ENCODE measurements around the gene OR1M1. TPM values are rescaled to one million over a fixed set of nuclear protein-coding genes. Genes with fewer than 3 reads are reported as not detected.
"Not testable (repeated sequence)": the region's sequence is repeated elsewhere in the genome, so short reads cannot be mapped to it uniquely, and the experiment has no call there.

OR1M1 gene
- total RNA-seq, 1 donor from 2014 or later, result not detected

DNA sequence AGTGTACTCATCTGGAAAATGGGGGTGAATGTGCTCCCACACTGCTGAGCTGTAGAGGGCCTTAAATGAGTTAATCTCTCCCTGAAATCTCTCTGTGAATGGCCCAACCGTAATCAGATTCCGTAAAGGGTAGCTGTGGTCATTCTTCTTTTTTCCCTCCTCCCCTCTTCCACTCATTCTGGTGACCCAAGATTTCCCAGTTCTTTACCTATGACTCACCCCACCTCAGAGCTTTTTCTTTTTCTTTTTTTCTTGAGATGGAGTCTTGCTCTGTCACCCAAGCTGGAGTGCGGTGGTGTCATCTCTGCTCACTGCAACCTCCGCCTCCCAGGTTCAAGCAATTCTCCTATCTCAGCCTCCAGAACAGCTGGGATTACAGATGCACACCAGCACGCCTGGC, 43.3 kb upstream of the OR1M1 start:
- H3K4me3 Mint-ChIP-seq (ENCODE audit: unreplicated experiment), result no peak overlapping the region
- DNase-seq (ENCODE audit: extremely low spot score, unreplicated experiment), result no peak
- no peaks in the 10 kb centered on the region for H3K36me3 Mint-ChIP-seq (ENCODE audit: unreplicated experiment)
- no peaks in the 10 kb centered on the region for H3K27me3 Mint-ChIP-seq (ENCODE audit: unreplicated experiment)
- H3K9me3 Mint-ChIP-seq (ENCODE audit: unreplicated experiment), result peaks cover 15% of the 10 kb centered on the region
- H3K4me1 Mint-ChIP-seq (ENCODE audit: unreplicated experiment), result no peaks in the 10 kb centered on the region
- no peak overlapping the region for H3K27ac Mint-ChIP-seq (ENCODE audit: unreplicated experiment)
- TF ChIP-seq, protein P1, sequence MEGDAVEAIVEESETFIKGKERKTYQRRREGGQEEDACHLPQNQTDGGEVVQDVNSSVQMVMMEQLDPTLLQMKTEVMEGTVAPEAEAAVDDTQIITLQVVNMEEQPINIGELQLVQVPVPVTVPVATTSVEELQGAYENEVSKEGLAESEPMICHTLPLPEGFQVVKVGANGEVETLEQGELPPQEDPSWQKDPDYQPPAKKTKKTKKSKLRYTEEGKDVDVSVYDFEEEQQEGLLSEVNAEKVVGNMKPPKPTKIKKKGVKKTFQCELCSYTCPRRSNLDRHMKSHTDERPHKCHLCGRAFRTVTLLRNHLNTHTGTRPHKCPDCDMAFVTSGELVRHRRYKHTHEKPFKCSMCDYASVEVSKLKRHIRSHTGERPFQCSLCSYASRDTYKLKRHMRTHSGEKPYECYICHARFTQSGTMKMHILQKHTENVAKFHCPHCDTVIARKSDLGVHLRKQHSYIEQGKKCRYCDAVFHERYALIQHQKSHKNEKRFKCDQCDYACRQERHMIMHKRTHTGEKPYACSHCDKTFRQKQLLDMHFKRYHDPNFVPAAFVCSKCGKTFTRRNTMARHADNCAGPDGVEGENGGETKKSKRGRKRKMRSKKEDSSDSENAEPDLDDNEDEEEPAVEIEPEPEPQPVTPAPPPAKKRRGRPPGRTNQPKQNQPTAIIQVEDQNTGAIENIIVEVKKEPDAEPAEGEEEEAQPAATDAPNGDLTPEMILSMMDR (IDR thresholded peaks at IDR 0.05), result no peak

DNA sequence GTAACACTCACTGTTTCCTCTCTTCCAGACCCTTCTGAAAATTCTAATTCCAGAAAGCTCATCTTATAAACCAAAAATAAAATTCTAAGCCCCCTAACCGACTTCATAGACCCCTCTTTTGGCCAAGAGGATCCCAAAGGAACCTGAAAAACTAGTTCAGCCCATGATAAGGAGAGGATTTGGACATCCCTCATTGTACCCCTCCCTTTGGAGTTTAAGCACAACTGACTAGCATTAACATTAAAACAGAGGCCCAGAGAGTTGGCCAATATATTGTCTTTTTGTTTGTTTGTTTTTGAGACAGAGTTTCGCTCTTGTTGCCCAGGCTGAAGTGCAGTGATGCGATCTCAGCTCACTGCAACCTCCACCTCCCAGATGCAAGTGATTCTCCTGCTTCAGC, 42.4 kb upstream of the OR1M1 start:
- peaks cover 15% of the 10 kb centered on the region for H3K9me3 Mint-ChIP-seq (ENCODE audit: unreplicated experiment)
- no peak for DNase-seq (ENCODE audit: extremely low spot score, unreplicated experiment)
- no peak overlapping the region for H3K27ac Mint-ChIP-seq (ENCODE audit: unreplicated experiment)
- H3K4me3 Mint-ChIP-seq (ENCODE audit: unreplicated experiment), result no peak overlapping the region
- H3K27me3 Mint-ChIP-seq (ENCODE audit: unreplicated experiment), result no peaks in the 10 kb centered on the region
- H3K4me1 Mint-ChIP-seq (ENCODE audit: unreplicated experiment), result no peaks in the 10 kb centered on the region
- TF ChIP-seq, protein P1 (IDR thresholded peaks at IDR 0.05), result no peak
- H3K36me3 Mint-ChIP-seq (ENCODE audit: unreplicated experiment), result no peaks in the 10 kb centered on the region

DNA sequence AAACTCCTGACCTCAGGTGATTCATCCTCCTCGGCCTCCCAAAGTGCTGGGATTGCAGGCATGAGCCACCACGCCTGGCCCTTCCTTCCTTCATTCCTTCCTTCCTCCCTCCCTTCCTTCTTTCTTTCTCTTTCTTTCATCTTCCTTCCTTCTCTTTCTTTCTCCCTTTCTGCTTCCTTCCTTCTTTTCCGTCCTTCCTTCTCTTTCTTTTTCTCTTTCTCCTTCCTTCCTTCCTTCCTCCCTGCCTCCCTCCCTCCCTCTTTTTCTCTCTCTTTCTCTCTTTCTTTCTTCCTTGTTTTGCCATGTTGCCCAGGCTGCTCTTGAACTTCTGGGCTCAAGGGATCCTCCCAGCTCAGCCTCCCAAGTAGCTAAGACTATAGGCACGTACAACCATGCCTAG, 40.2 kb upstream of the OR1M1 start:
- no peak overlapping the region for H3K4me3 Mint-ChIP-seq (ENCODE audit: unreplicated experiment)
- no peaks in the 10 kb centered on the region for H3K27me3 Mint-ChIP-seq (ENCODE audit: unreplicated experiment)
- TF ChIP-seq, protein P1 (IDR thresholded peaks at IDR 0.05), result no peak
- H3K4me1 Mint-ChIP-seq (ENCODE audit: unreplicated experiment), result no peaks in the 10 kb centered on the region
- peaks cover 20% of the 10 kb centered on the region for H3K9me3 Mint-ChIP-seq (ENCODE audit: unreplicated experiment)
- H3K36me3 Mint-ChIP-seq (ENCODE audit: unreplicated experiment), result no peaks in the 10 kb centered on the region
- no peak overlapping the region for H3K27ac Mint-ChIP-seq (ENCODE audit: unreplicated experiment)
- DNase-seq (ENCODE audit: extremely low spot score, unreplicated experiment), result no peak

DNA sequence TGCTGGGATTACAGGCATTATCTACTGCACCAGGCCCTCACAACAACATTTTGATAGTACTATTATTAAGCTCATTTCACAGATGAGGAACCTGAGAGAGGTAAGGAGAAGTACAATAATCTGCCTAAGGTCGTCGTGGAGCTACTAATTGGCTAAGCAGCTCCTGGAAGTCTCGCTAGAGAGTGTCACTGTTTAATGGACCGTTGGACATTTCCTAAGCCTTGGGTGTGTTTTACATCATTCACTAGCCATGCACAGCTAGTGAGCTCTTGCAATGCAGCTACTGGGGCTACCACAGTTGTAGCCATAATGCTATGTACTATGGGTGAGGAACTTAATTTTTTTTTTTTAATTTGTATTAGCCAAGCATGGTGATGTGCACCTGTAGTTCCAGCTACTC, 34.0 kb upstream of the OR1M1 start:
- Mint-ChIP-seq H3K4me1 (ENCODE audit: unreplicated experiment) (no peaks in the 10 kb centered on the region), H3K27me3 (ENCODE audit: unreplicated experiment) (no peaks in the 10 kb centered on the region), H3K9me3 (ENCODE audit: unreplicated experiment) (peaks cover 11% of the 10 kb centered on the region), H3K27ac (ENCODE audit: unreplicated experiment) (no peak overlapping the region), H3K4me3 (ENCODE audit: unreplicated experiment) (no peak overlapping the region), H3K36me3 (ENCODE audit: unreplicated experiment) (no peaks in the 10 kb centered on the region)
- no peak for DNase-seq (ENCODE audit: extremely low spot score, unreplicated experiment)
- TF ChIP-seq, protein P1 (IDR thresholded peaks at IDR 0.05), result no peak

DNA sequence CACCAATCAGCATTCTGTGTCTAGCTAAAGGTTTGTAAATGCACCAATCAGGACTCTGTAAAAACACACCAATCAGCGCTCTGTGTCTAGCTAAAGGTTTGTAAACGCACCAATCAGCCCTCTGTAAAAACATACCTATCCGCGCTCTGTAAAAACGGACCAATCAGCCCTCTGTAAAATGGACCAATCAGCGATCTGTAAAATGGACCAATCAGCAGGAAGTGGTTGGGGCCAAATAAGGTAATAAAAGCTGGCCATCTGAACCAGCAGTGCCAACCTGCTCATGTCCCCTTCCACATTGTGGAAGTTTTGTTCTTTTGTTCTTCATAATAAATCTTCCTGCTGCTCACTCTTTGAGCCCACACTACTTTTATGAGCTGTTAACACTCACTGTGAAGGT, 33.2 kb upstream of the OR1M1 start:
- H3K27ac Mint-ChIP-seq (ENCODE audit: unreplicated experiment); H3K36me3 Mint-ChIP-seq (ENCODE audit: unreplicated experiment); H3K27me3 Mint-ChIP-seq (ENCODE audit: unreplicated experiment); H3K4me1 Mint-ChIP-seq (ENCODE audit: unreplicated experiment); DNase-seq (ENCODE audit: extremely low spot score, unreplicated experiment); H3K4me3 Mint-ChIP-seq (ENCODE audit: unreplicated experiment): not testable (repeated sequence)
- peaks cover 12% of the 10 kb centered on the region for H3K9me3 Mint-ChIP-seq (ENCODE audit: unreplicated experiment)

DNA sequence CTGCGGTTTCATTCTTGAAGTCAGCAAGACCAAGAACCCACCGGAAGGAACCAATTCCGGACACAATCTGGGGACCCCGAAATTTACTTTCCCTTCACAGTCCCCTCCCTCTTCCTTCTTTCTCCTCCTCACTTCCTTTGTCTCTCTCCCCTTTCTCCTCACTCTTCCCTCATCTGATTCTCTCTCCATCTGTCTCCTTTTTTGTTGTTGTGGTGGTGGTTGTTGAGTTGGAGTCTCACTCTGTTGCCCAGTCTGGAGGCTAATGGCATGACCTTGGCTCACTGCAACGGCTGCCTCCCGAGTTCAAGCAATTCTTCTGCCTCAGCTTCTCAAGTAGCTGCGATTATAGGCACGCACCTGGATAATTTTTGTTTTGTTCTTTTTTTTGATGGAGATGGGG, 32.7 kb upstream of the OR1M1 start:
- H3K4me1 Mint-ChIP-seq (ENCODE audit: unreplicated experiment), result no peaks in the 10 kb centered on the region
- no peak for DNase-seq (ENCODE audit: extremely low spot score, unreplicated experiment)
- H3K36me3 Mint-ChIP-seq (ENCODE audit: unreplicated experiment), result no peaks in the 10 kb centered on the region
- H3K27me3 Mint-ChIP-seq (ENCODE audit: unreplicated experiment), result no peaks in the 10 kb centered on the region
- TF ChIP-seq, protein P1 (IDR thresholded peaks at IDR 0.05), result no peak
- no peak overlapping the region for H3K4me3 Mint-ChIP-seq (ENCODE audit: unreplicated experiment)
- H3K27ac Mint-ChIP-seq (ENCODE audit: unreplicated experiment), result no peak overlapping the region
- H3K9me3 Mint-ChIP-seq (ENCODE audit: unreplicated experiment), result peaks cover 12% of the 10 kb centered on the region
